ENCODE measurements around the gene SLC43A1. TPM values are rescaled to one million over a fixed set of nuclear protein-coding genes. Genes with fewer than 3 reads are reported as not detected.

SLC43A1 gene
- total RNA-seq, 1 experiment from 2014 or later, result 11.8 TPM

DNA sequence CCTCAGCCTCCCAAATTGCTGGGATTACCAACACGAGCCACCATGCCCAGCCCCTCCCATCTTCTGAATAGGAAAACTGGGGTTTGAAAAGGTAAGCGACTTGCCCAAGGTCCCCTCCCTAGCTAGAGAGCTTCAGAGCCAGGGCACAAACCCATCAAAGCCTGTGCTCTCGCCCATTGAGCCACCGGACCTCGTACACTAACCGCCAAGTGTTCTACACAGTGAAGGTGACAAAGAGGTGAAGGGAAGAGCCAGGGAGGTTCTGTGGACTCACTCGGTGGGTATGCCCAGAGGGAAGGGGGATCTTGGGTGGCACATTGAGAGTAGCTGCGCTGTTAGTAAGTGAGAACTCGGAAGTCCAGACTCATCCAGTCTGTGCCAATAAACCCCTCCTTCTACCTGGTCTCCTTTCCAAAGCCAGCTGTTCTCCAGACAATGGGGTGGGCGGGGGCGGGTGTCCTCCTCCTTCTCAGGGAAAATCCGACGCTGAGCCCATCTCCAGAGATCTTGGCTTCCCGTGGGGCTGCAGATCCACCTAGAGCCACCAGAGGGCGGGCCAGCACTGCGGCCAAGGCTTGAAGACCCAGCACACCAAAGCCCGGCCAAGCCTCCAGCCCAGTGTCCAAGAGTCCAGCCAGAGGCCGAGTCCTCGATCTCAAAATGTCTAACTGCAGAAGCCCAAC is 58.4 kb downstream of the SLC43A1 start:
- no peaks in the 10 kb centered on the region for H3K79me2 ChIP-seq (ENCODE audit: insufficient read depth, low read length)
- H3K9me2 ChIP-seq (ENCODE audit: insufficient read depth), result no peaks in the 10 kb centered on the region
- H3K4me2 ChIP-seq (ENCODE audit: low read length), result peak overlapping the region; percentile 98
- ChIA-PET RAD21 (ENCODE audit: low non-redundant PET in 1 of 2, low total read pairs in 2 of 2, uncharacterized antibody in 2 of 2, unreplicated experiment in 2 of 2) (interaction anchor here (1.5 to 2.1 kb wide), 2 partner anchors 111 to 184 kb away, joined by 3 to 5 read pairs; no protein-coding TSS in a partner anchor), CTCF (interaction anchor here (0.7 to 3.9 kb wide), 11 partner anchors 12 to 187 kb away, joined by 3 to 41 read pairs (median 9); partner anchors contain the start of gene SLC43A3), POLR2A (interaction anchor here (0.7 to 1.7 kb wide), 2 partner anchors 110 to 187 kb away, joined by 4 to 5 read pairs; partner anchors contain the start of gene UBE2L6)
- peak overlapping the region; percentile 98 for H2AFZ ChIP-seq (ENCODE audit: low read depth, low read length, poor library complexity, severe bottlenecking)
- BruUV-seq (replicated peaks), result no TSS peak
- TF ChIP-seq TCF7L2 (IDR thresholded peaks at IDR 0.05; ENCODE audit: borderline replicate concordance, extremely low read depth, insufficient read depth, insufficient read length) (no peak), ZFX (IDR thresholded peaks at IDR 0.05) (no peak), RAD21 (IDR thresholded peaks at IDR 0.05; ENCODE audit: low read depth) (peak; percentile 94), YY1 (IDR thresholded peaks at IDR 0.05; ENCODE audit: extremely low read depth, insufficient replicate concordance, low read depth, low read length) (peak; percentile 33), ZNF274 (IDR thresholded peaks at IDR 0.05; ENCODE audit: low read depth, low read length) (no peak), CEBPB (IDR thresholded peaks at IDR 0.05; ENCODE audit: low read depth) (no peak), FOSL1 (IDR thresholded peaks at IDR 0.05; ENCODE audit: low read depth) (no peak), CTCF (IDR thresholded peaks at IDR 0.05 in 2 of 3, conservative IDR thresholded peaks at IDR 0.05 in 1 of 3; ENCODE audit: borderline replicate concordance in 1 of 3, insufficient read depth in 1 of 3, low read depth in 2 of 3, low read length in 2 of 3) (peak; percentile 89 to 99 (median 89)), EGR1 (IDR thresholded peaks at IDR 0.05; ENCODE audit: low read depth) (peak; percentile 42; the same call in 1 of the 2 replicates), SIN3A (IDR thresholded peaks at IDR 0.05; ENCODE audit: low read depth) (no peak), EZH2phosphoT487 (IDR thresholded peaks at IDR 0.05; ENCODE audit: borderline replicate concordance) (no peak), CBX3 (IDR thresholded peaks at IDR 0.05; ENCODE audit: low read depth) (no peak), POLR2AphosphoS5 (IDR thresholded peaks at IDR 0.05; ENCODE audit: low read depth, low read length) (no peak), POLR2A (IDR thresholded peaks at IDR 0.05; ENCODE audit: borderline replicate concordance, extremely low read depth, insufficient read depth, insufficient read length) (no peak), SP1 (IDR thresholded peaks at IDR 0.05; ENCODE audit: low read depth) (no peak), ELF1 (IDR thresholded peaks at IDR 0.05; ENCODE audit: borderline replicate concordance, low read depth) (no peak), SRF (IDR thresholded peaks at IDR 0.05; ENCODE audit: low read depth) (no peak)
- TF ChIP-seq, protein P1, sequence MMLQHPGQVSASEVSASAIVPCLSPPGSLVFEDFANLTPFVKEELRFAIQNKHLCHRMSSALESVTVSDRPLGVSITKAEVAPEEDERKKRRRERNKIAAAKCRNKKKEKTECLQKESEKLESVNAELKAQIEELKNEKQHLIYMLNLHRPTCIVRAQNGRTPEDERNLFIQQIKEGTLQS (IDR thresholded peaks at IDR 0.05), result no peak
- TF ChIP-seq, protein P2, sequence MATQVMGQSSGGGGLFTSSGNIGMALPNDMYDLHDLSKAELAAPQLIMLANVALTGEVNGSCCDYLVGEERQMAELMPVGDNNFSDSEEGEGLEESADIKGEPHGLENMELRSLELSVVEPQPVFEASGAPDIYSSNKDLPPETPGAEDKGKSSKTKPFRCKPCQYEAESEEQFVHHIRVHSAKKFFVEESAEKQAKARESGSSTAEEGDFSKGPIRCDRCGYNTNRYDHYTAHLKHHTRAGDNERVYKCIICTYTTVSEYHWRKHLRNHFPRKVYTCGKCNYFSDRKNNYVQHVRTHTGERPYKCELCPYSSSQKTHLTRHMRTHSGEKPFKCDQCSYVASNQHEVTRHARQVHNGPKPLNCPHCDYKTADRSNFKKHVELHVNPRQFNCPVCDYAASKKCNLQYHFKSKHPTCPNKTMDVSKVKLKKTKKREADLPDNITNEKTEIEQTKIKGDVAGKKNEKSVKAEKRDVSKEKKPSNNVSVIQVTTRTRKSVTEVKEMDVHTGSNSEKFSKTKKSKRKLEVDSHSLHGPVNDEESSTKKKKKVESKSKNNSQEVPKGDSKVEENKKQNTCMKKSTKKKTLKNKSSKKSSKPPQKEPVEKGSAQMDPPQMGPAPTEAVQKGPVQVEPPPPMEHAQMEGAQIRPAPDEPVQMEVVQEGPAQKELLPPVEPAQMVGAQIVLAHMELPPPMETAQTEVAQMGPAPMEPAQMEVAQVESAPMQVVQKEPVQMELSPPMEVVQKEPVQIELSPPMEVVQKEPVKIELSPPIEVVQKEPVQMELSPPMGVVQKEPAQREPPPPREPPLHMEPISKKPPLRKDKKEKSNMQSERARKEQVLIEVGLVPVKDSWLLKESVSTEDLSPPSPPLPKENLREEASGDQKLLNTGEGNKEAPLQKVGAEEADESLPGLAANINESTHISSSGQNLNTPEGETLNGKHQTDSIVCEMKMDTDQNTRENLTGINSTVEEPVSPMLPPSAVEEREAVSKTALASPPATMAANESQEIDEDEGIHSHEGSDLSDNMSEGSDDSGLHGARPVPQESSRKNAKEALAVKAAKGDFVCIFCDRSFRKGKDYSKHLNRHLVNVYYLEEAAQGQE (IDR thresholded peaks at IDR 0.05; ENCODE audit: low read depth), result no peak
- TF ChIP-seq, protein P3, sequence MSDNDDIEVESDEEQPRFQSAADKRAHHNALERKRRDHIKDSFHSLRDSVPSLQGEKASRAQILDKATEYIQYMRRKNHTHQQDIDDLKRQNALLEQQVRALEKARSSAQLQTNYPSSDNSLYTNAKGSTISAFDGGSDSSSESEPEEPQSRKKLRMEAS (IDR thresholded peaks at IDR 0.05), result no peak
- H3K9me3 ChIP-seq (ENCODE audit: control insufficient read depth in 1 of 2, insufficient read depth in 1 of 2, low read depth in 1 of 2, low read length in 2 of 2), result no peaks in the 10 kb centered on the region
- H3K27me3 ChIP-seq (ENCODE audit: insufficient read depth, low read length), result peaks cover 3% of the 10 kb centered on the region; the same call in 1 of the 2 replicates
- peaks cover 16 to 42% of the 10 kb centered on the region in 2 experiments; a peak in 3 of 4 replicates for H3K4me1 ChIP-seq (ENCODE audit: control insufficient read depth in 1 of 2, insufficient read depth in 2 of 2, low read length in 2 of 2)
- no peaks in the 10 kb centered on the region for H4K20me1 ChIP-seq (ENCODE audit: insufficient read depth)
- intact Hi-C loops (cut with micrococcal nuclease), result loop anchor here (1.0 to 5.0 kb wide), 5 partner anchors 70 to 1055 kb away; no protein-coding TSS in a partner anchor
- H3K9ac ChIP-seq (ENCODE audit: low read length), result no peak overlapping the region
- no peak overlapping the region for H3K27ac ChIP-seq (ENCODE audit: low read depth, low read length)
- peak overlapping the region in 1 of 2 experiments; percentile 67; a peak in 2 of 4 replicates for H3K4me3 ChIP-seq (replicated peaks in 1 of 2; ENCODE audit: low read depth in 1 of 2, low read length in 2 of 2)
- ATAC-seq (peak; percentile 71), DNase-seq (ENCODE audit: low read depth, low spot score) (peak; percentile 79)
- H3K36me3 ChIP-seq (ENCODE audit: control insufficient read depth in 1 of 2, insufficient read depth in 2 of 2, low read length in 2 of 2), result no peaks in the 10 kb centered on the region
